Pulmonary artery endothelial cell (primary cell): ENCODE results near the gene CLTCL1. TPM values are rescaled to one million over a fixed set of nuclear protein-coding genes. Genes with fewer than 3 reads are reported as not detected.

Experiments
- DNase-seq: peaks from one replicate; pipeline ENCODE4 v3.0.0-alpha.2; 2011; ENCODE audit warnings: low read depth, low spot score
- total RNA-seq: library from RNA; depleted of rRNA; stranded (reverse); fragments of >200 nt; gene quantifications from 2 replicates; pipeline ENCODE4 v1.2.3, GENCODE V29; 2014

The CLTCL1 gene
- total RNA-seq, 1 donor from 2014 or later: 4.4 TPM

- DNase-seq: no peak
These were observed 46.7 kb downstream of the CLTCL1 start for GRCh38 chr22:19244600-19245352.

DNA sequence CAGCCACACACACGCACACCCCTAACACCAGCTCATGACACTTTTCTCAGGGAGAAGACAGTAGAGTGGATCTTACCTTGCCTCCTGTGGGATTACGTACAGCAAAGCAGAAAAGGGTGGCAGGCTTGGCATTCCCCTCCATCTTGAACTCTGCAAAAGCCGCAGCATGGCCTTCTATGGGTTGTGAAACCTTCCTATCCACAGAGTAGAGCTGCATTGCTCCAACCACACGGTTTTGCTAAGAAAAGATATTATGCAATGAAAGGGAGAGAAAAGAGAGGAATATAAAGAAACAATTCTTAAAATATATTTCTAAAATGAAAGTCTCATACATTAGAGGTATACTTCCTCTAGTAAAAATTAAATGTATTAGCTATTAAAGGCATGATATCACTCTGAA lies 48.8 kb downstream of the CLTCL1 start:
- DNase-seq: no peak

DNA sequence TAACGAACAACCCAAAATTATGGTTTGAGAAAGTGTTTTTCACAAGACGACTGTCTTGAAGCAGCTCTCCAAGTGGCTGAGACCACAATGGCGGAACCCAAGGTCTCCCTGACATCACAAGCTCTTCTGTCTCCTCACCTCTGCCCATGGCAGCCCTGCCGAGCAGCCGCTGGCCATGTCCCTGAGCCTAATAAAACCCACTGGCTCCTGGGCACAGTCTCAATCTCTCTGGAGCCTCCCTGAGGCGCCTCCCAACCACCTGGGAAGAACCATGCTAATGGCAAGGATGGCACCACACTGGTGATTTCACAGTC lies 50.0 kb downstream of the CLTCL1 start:
- no peak for DNase-seq

DNA sequence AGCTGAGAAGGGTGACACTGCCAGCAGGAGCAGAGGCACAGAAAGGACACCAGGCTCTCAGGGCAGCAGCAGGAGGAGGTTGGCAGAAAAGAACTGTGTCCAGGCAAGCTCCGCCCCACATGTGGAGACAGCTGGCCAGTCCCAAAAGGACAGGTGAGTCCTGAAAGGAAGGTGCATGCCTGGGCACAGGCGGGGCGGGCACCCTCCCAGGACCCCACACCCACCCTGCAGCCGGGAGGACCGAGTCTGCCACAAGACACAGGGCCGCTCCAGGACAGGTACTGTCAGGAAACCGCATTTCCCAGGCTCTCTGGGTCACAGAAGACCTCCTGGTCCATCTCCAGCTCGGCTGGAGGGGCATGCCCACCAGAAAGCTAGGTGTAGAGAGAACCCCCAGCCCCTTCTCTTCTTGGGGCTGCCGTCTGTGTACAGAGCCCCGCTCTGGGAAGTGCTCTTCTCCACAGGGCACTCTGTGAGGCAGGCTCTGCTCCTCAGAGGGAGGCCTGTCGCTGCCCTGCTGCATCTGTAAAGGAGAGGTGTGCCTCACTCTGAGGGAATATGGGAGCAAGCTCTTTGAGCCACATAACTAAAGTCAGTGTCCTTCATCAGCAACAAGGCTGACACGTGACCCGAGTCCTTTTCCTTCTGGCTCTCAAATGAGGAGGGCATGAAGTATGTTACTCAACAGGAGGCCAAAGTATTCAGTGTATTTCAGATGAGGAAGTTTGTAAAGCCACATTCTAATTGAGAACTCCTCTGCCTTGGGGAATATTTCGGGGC lies 50.5 kb downstream of the CLTCL1 start:
- DNase-seq: no peak

GRCh38 chr22:19239464-19239863 lies 52.1 kb downstream of the CLTCL1 start:
- DNase-seq: no peak

GRCh38 chr22:19238900-19239299 lies 52.6 kb downstream of the CLTCL1 start:
- no peak for DNase-seq

- DNase-seq: no peak
These were observed 55.6 kb downstream of the CLTCL1 start for GRCh38 chr22:19235874-19236273.

GRCh38 chr22:19234126-19234896 lies 57.2 kb downstream of the CLTCL1 start:
- DNase-seq: no peak

GRCh38 chr22:19233189-19233661 lies 58.3 kb downstream of the CLTCL1 start:
- no peak for DNase-seq

- no peak for DNase-seq
These were observed 58.9 kb downstream of the CLTCL1 start for GRCh38 chr22:19232623-19233022.

DNA sequence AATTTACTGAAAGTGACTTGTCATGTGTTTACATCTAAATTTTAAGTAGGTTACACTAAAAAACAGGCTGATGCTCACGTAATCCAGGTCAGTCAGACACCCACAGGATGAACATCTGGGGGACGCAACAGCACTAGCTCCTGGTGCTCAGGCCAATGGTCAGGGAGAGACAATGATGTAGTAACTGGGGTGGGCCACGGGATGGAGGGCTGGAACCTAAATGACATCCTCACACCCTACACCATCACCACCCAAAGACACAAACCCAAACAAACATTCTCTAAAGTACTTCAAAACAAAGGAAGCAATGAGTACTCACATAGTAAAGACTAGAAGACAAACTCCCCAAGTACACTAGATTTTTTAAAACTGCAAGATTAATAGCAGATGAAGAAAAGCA lies 59.5 kb downstream of the CLTCL1 start:
- no peak for DNase-seq

DNA sequence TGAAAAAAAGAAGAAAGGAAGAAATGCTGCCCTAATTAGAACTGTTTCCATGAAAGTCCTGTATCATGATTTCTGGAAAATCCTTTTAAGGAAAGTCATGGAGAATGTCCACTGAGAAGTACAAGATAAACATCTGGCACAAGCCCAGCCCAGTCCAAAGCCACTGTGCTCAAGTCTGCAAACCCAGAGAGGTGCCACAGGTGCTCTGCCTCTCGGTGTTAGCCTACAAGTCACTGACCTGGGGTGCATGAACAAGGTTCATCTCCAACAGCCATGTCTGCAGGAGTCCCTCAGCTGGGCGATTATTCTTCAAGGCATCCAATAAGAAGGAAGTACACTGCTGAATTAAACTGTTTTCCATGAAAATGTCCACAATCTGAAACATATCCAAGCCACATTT lies 61.9 kb downstream of the CLTCL1 start:
- DNase-seq: no peak

DNA sequence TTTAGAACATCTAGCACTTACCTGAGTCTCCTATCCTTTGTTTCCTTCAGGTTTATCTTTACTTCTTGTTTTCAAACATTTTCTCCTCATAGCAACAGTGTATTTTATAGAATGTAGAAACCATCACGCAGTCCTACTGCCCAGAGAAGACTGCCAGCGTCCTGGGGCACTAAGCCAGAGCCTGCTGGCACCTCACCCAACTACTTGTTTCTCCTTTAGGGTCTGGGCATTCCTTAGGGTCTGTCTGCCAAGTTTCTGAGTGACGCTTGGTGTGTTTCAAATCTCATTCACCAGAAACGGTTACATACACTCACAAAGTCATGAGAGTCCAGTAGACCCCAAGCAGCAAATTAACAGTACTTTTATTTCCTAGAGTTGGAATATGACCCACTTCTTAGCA lies 63.3 kb downstream of the CLTCL1 start:
- DNase-seq: no peak

- no peak for DNase-seq
These were observed 65.1 kb downstream of the CLTCL1 start for GRCh38 chr22:19226428-19226827.

DNA sequence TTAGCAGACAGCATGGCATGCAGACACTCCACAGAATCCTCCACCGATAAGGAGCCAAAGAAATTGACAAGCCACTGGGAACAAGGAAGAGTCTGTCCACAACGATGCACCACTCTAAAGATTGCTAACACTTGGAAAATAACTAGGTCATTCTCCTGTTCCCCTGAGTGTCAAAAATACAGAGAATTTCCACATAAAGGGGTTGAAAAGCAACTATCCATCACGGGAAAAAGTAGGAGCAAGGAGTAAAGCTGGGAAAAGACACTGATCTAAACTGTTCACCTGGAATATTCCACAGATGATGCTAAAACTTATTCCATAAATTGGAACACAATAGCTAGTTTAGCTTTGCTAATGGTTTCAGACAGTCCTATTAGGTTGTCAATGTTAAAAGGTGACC lies 66.0 kb downstream of the CLTCL1 start:
- no peak for DNase-seq

DNA sequence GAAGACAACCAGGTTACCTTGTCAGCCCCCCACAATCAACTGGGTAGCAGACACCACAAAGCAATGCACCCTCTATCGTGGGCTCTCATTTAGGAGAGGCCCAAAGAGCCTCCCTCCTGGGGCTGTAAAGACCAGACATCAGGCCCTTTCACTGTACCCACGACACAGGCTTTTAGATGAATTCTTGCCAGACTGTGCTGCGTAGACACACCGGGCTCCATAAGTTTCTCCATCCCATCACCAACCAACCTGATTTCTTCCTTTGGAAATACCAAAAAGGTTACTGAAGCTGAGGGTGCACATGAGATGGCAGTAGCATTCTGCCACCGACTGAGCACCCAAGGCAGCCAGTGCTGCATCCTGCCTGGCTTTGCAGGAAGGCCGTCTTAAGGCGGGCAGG lies 66.5 kb downstream of the CLTCL1 start:
- no peak for DNase-seq

GRCh38 chr22:19224557-19224956 lies 67.0 kb downstream of the CLTCL1 start:
- no peak for DNase-seq

GRCh38 chr22:19223617-19224016 lies 67.9 kb downstream of the CLTCL1 start:
- no peak for DNase-seq

DNA sequence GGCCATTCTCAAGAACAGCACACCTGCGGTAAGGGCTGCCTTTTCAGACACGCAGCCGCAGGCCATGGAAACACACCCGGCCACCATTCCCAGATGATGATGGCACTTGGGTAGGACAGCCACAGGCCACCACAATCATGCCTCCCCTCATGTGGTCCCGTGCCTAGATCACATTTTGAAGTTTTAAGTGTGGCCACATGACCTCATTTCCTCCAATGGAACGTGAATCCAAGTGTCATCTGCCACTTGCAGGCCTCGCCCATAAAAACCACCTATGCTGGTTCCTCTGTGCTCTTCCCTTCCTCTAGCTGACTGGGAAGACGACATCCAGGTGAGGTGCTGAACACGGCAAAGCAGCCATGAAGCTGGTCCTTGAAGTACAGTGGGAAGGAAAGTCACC lies 68.4 kb downstream of the CLTCL1 start:
- no peak for DNase-seq

DNA sequence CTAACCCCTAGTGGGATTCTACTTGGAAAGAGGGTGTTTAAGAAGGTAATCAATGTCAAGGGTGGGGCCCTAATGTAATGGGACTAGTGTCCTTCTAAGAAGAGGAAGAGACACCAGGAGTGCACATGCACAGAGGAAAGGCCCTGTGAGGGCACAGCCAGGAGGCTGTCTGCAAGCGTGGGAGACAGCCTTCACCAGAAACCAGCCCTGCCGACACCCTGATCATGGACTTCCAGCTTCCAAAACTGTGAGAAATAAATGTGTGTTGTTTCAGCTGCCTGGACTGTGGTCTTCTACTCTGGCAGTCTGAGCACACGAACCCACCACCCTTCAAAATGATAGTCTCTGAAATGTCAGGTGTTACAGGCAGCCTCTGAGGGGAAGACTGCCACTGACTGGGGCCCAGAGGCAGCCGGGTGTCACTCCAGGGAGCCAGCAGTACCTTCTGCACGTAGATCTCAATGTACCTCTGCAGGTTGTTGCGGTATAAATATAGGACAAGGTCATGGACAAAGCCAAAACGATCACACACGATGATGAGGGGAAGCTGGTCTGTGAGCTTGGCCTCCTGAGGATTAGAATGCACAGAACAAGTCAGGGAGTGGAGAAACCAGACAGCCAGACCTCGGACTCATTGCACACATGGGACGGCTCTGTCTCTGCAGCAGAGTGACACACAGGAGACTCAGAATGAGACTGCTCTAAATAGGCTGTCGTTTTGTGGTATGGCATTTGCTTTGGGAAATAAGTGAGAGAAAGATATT lies 69.1 kb downstream of the CLTCL1 start:
- DNase-seq: no peak

- no peak for DNase-seq
These were observed 70.7 kb downstream of the CLTCL1 start for GRCh38 chr22:19220867-19221266.
